ENCODE data around the gene NUDT3. TPM values are rescaled to one million over a fixed set of nuclear protein-coding genes. Genes with fewer than 3 reads are reported as not detected.

NUDT3 gene
- total RNA-seq, 6 experiments from 2014 or later = 14.5 to 22.7 (median 16.7) TPM

DNA sequence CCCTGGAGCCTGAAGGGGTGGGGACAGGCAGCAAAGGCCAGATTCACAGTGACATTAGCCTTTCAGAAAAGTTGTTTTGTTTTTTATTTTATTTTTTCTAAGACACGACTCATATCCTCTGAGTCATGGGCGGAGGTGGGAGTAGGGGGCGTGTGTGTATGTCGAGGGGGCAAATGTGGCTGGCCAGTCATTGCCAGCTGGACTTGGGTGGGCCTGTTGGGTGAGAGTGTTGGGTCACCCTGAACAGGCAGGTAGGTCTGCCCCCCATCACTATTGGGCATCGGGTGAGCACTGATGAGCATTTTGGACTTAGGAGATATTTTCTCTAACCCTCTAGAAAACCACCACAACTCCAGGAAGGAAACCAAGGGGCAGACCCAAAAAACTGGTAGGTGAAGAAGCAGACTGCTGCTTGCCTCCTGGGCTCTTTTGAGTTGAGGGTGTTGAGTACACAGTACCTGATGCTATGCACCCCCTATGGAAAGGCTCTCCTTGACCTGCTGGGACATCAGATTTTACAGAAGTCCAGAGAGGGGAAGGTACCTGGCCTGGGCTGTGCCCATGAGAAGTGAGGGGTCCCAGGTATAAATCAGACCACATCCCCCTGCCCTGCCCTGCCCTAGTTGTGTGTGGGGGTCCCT, 149.2 kb downstream of the NUDT3 start:
- 33% methylated on average over 1 of the region's 5 CpGs for WGBS (ENCODE audit: insufficient coverage, low coverage, low lambda C conversion rate, missing lambda C conversion rate)
- DNase-seq (peak in 2 of 3 donors; percentile 33 to 39), ATAC-seq (no peak)
- TF ChIP-seq, protein P1, sequence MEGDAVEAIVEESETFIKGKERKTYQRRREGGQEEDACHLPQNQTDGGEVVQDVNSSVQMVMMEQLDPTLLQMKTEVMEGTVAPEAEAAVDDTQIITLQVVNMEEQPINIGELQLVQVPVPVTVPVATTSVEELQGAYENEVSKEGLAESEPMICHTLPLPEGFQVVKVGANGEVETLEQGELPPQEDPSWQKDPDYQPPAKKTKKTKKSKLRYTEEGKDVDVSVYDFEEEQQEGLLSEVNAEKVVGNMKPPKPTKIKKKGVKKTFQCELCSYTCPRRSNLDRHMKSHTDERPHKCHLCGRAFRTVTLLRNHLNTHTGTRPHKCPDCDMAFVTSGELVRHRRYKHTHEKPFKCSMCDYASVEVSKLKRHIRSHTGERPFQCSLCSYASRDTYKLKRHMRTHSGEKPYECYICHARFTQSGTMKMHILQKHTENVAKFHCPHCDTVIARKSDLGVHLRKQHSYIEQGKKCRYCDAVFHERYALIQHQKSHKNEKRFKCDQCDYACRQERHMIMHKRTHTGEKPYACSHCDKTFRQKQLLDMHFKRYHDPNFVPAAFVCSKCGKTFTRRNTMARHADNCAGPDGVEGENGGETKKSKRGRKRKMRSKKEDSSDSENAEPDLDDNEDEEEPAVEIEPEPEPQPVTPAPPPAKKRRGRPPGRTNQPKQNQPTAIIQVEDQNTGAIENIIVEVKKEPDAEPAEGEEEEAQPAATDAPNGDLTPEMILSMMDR (IDR thresholded peaks at IDR 0.05) = no peak
- no peak for TF ChIP-seq POLR2A (IDR thresholded peaks at IDR 0.05)
- H3K4me3 ChIP-seq = no peak overlapping the region
- intact Hi-C loops (cut with DNase I) = loop anchor here in 1 of 2 donors (10.0 kb wide), 1 partner anchor 172 kb away; no protein-coding TSS in a partner anchor
- H3K36me3 ChIP-seq = no peaks in the 10 kb centered on the region
- H3K9me3 ChIP-seq = no peaks in the 10 kb centered on the region
- peaks cover 0 to 4% (median 0%) of the 10 kb centered on the region in 4 donors for H3K4me1 ChIP-seq
- H3K27me3 ChIP-seq = no peaks in the 10 kb centered on the region
- H3K27ac ChIP-seq = no peak overlapping the region

GRCh38 chr6:34242252-34243130, 150.0 kb downstream of the NUDT3 start:
- ATAC-seq = no peak
- no peaks in the 10 kb centered on the region for H3K36me3 ChIP-seq
- 68% methylated on average over 3 of the region's 7 CpGs for WGBS (ENCODE audit: insufficient coverage, low coverage, low lambda C conversion rate, missing lambda C conversion rate)
- TF ChIP-seq POLR2A (IDR thresholded peaks at IDR 0.05) = no peak
- TF ChIP-seq, protein P1 (IDR thresholded peaks at IDR 0.05) = no peak
- H3K9me3 ChIP-seq = no peaks in the 10 kb centered on the region
- H3K4me1 ChIP-seq = peaks cover 0 to 3% (median 0%) of the 10 kb centered on the region in 4 donors
- no peaks in the 10 kb centered on the region for H3K27me3 ChIP-seq
- intact Hi-C loops (cut with DNase I) = loop anchor here in 1 of 2 donors (10.0 kb wide), 1 partner anchor 172 kb away; no protein-coding TSS in a partner anchor
- H3K27ac ChIP-seq = no peak overlapping the region
- peak in 2 of 3 donors; percentile 35 to 43 for DNase-seq
- H3K4me3 ChIP-seq = no peak overlapping the region

- peak in 2 of 3 donors; percentile 23 to 35 for DNase-seq
- TF ChIP-seq, protein P1 (IDR thresholded peaks at IDR 0.05) = no peak
- no peak for TF ChIP-seq POLR2A (IDR thresholded peaks at IDR 0.05)
- 93% methylated on average over 5 of the region's 13 CpGs for WGBS (ENCODE audit: insufficient coverage, low coverage, low lambda C conversion rate, missing lambda C conversion rate)
- no peak overlapping the region for H3K4me3 ChIP-seq
- intact Hi-C loops (cut with DNase I) = loop anchor here in 1 of 2 donors (10.0 kb wide), 1 partner anchor 173 kb away; no protein-coding TSS in a partner anchor
- H3K27me3 ChIP-seq = no peaks in the 10 kb centered on the region
- no peak overlapping the region for H3K27ac ChIP-seq
- H3K9me3 ChIP-seq = no peaks in the 10 kb centered on the region
- peaks cover 0 to 3% (median 0%) of the 10 kb centered on the region in 4 donors for H3K4me1 ChIP-seq
- H3K36me3 ChIP-seq = no peaks in the 10 kb centered on the region
- no peak for ATAC-seq
These were observed 150.9 kb downstream of the NUDT3 start for GRCh38 chr6:34241351-34242215.
